ENCODE data around the gene ABO. TPM values are rescaled to one million over a fixed set of nuclear protein-coding genes. Genes with fewer than 3 reads are reported as not detected.

ABO gene
- total and polyA plus RNA-seq, 4 donors = 0.08 to 0.75 (median 0.10) TPM; not detected in 1

DNA sequence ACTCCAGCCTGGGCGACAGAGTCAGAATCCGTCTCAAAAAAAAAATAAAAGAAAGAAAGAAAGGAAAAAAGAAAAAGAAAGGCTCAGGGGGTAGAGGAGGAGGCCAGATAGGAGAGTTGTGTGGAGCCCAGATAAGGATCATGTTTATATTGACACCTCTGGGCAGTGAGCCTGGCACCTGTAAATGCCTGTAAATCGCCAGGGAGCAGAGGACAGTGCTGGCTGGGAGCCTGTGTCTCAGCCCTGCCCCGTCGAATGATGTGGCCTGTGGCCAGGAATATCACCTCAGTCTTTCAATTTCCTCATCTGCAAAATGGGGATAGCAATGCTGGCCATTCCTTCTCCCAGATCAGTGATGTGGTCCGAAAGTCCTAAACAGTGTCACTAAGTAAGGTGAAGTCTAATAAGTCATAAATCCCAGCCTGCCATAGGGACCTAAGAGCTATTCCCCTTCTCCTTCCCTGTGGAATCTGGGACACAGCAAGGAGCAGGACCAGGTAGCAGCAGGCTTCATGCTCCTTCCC is 10.3 kb upstream of the ABO start:
- no peaks in the 10 kb centered on the region for H3K27me3 ChIP-seq (ENCODE audit: control insufficient read depth in 4 of 4, insufficient read depth in 4 of 4, low read length in 3 of 4)
- 68% methylated on average over 6 of the region's 6 CpGs for WGBS
- no peaks in the 10 kb centered on the region for H3K4me1 ChIP-seq (ENCODE audit: control insufficient read depth in 4 of 4, insufficient read depth in 4 of 4, low read length in 3 of 4)
- DNase-seq (ENCODE audit: low spot score) = no peak
- no peak overlapping the region for H3K4me3 ChIP-seq (ENCODE audit: low read depth in 1 of 3, low read length in 3 of 3)
- no peaks in the 10 kb centered on the region for H3K36me3 ChIP-seq (ENCODE audit: control insufficient read depth in 4 of 4, insufficient read depth in 3 of 4, low read depth in 1 of 4, low read length in 3 of 4)
- no peaks in the 10 kb centered on the region for H3K9me3 ChIP-seq (ENCODE audit: control insufficient read depth in 4 of 4, low read length in 3 of 4)
- no peak overlapping the region for H3K9ac ChIP-seq (ENCODE audit: low read depth in 1 of 2, low read length in 2 of 2)
- H3K27ac ChIP-seq (ENCODE audit: low read depth in 1 of 2, low read length in 2 of 2) = no peak overlapping the region
- no peak for TF ChIP-seq RXRA (IDR thresholded peaks at IDR 0.05)
- TF ChIP-seq ATF3 (IDR thresholded peaks at IDR 0.05) = no peak
- TF ChIP-seq, protein P1, sequence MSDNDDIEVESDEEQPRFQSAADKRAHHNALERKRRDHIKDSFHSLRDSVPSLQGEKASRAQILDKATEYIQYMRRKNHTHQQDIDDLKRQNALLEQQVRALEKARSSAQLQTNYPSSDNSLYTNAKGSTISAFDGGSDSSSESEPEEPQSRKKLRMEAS (IDR thresholded peaks at IDR 0.05) = no peak
- no peak for TF ChIP-seq TAF1 (conservative IDR thresholded peaks at IDR 0.05)
- TF ChIP-seq CTCF (IDR thresholded peaks at IDR 0.05; ENCODE audit: low read depth, low read length, missing input control) = no peak
- TF ChIP-seq FOXA2 (IDR thresholded peaks at IDR 0.05) = no peak
- TF ChIP-seq FOXA1 (IDR thresholded peaks at IDR 0.05) = no peak
- TF ChIP-seq, protein P2, sequence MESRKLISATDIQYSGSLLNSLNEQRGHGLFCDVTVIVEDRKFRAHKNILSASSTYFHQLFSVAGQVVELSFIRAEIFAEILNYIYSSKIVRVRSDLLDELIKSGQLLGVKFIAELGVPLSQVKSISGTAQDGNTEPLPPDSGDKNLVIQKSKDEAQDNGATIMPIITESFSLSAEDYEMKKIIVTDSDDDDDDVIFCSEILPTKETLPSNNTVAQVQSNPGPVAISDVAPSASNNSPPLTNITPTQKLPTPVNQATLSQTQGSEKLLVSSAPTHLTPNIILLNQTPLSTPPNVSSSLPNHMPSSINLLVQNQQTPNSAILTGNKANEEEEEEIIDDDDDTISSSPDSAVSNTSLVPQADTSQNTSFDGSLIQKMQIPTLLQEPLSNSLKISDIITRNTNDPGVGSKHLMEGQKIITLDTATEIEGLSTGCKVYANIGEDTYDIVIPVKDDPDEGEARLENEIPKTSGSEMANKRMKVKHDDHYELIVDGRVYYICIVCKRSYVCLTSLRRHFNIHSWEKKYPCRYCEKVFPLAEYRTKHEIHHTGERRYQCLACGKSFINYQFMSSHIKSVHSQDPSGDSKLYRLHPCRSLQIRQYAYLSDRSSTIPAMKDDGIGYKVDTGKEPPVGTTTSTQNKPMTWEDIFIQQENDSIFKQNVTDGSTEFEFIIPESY (IDR thresholded peaks at IDR 0.05) = no peak
- TF ChIP-seq HNF4A (conservative IDR thresholded peaks at IDR 0.05) = no peak
- TF ChIP-seq YY1 (IDR thresholded peaks at IDR 0.05) = no peak
- TF ChIP-seq HNF4G (IDR thresholded peaks at IDR 0.05) = no peak
- no peak for TF ChIP-seq SP1 (IDR thresholded peaks at IDR 0.05)
- no peak for TF ChIP-seq JUND (IDR thresholded peaks at IDR 0.05)
- no peak for TF ChIP-seq GABPA (IDR thresholded peaks at IDR 0.05 in 1 of 2, conservative IDR thresholded peaks at IDR 0.05 in 1 of 2)
- no peak for TF ChIP-seq REST (IDR thresholded peaks at IDR 0.05)
- no peak for TF ChIP-seq EGR1 (IDR thresholded peaks at IDR 0.05; ENCODE audit: low read depth in 2 of 2)
- no peak for TF ChIP-seq NR2F2 (IDR thresholded peaks at IDR 0.05)
- TF ChIP-seq RAD21 (IDR thresholded peaks at IDR 0.05) = no peak
